Measurements from ENCODE around the gene SLC2A13.

Gene SLC2A13

DNA sequence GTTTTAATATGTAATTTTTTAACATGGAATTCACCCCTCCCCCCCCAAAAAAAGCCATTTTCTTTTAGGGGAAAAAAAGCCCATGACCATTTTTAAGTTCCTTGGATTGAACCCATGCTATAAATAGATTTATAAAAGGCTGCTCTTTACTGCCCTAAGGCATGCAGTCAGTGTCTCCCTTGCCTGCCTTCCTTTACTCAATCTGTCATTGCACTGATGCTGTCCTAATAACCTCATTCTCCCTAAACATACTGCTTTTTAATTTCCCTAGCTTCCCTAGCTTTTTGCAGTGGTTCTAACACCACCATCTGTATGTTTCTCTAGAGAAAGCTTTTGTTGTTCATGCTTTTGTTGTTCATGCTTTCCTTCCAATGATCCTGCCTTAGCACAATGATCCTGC is 83.0 kb downstream of the SLC2A13 start:
- DNase-seq (ENCODE audit: low read depth, low spot score): no peak
- no peaks in the 10 kb centered on the region for H3K9me3 ChIP-seq (ENCODE audit: control insufficient read depth, insufficient read depth, low read length)
- no peaks in the 10 kb centered on the region for H3K4me1 ChIP-seq (ENCODE audit: control insufficient read depth, insufficient read depth, low read length)
- H3K4me3 ChIP-seq (ENCODE audit: low read length): no peak overlapping the region
- no peaks in the 10 kb centered on the region for H3K27me3 ChIP-seq (ENCODE audit: control insufficient read depth, insufficient read depth, low read length)
- no peak overlapping the region for H3K27ac ChIP-seq (ENCODE audit: low read length)
- H3K36me3 ChIP-seq (ENCODE audit: control insufficient read depth, insufficient read depth, low read length): no peaks in the 10 kb centered on the region

DNA sequence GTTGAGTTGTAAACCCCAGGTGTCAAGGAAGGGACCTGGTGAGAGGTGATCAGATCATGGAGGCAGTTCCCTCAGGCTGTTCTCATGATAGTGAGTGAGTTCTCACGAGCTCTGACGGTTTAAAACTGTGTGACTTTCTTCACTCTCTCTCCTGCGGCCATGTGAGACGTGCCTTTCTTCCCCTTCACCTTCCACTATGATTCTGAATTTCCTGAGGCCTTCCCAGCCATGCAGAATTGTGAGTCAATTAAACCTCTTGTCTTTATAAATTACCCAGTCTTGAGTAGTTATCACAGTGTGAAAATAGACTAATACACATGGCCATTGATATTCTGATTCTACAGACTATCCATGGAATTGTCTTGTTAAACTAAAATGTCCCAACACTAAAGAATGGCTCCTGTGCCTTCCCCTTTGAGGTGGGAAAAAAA is 85.6 kb downstream of the SLC2A13 start:
- no peak overlapping the region for H3K4me3 ChIP-seq (ENCODE audit: low read length)
- H3K4me1 ChIP-seq (ENCODE audit: control insufficient read depth, insufficient read depth, low read length): peaks cover 1% of the 10 kb centered on the region; the same call in 1 of the 2 replicates
- no peaks in the 10 kb centered on the region for H3K27me3 ChIP-seq (ENCODE audit: control insufficient read depth, insufficient read depth, low read length)
- H3K27ac ChIP-seq (ENCODE audit: low read length): no peak overlapping the region
- no peak for DNase-seq (ENCODE audit: low read depth, low spot score)
- no peaks in the 10 kb centered on the region for H3K9me3 ChIP-seq (ENCODE audit: control insufficient read depth, insufficient read depth, low read length)
- WGBS (ENCODE audit: insufficient coverage, insufficient read length): no CpG with 5 or more reads among the region's 4 CpGs
- H3K36me3 ChIP-seq (ENCODE audit: control insufficient read depth, insufficient read depth, low read length): no peaks in the 10 kb centered on the region

DNA sequence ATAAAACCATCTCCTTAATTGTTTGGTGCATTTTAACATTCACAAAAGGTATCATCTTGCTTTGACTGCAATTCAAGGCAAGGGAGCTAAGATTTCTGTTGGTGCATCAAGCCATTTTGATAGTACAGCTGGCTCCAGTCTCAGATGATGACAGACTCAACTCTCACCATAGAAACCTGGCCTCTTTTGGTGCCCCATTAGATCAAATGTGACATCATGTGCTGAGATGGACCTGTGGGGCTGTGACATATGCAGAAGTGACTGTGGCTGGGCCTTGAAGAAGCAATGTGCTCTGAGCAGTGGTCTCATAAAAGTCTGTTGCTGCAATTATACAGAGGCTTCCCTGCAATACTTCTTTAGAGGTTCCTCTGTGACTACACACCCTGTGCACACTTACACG is 88.4 kb downstream of the SLC2A13 start:
- no peak for DNase-seq (ENCODE audit: low read depth, low spot score)
- Histone ChIP-seq H3K9me3 (ENCODE audit: control insufficient read depth, insufficient read depth, low read length) (no peaks in the 10 kb centered on the region), H3K4me1 (ENCODE audit: control insufficient read depth, insufficient read depth, low read length) (peaks cover 1% of the 10 kb centered on the region; the same call in 1 of the 2 replicates), H3K36me3 (ENCODE audit: control insufficient read depth, insufficient read depth, low read length) (no peaks in the 10 kb centered on the region), H3K27me3 (ENCODE audit: control insufficient read depth, insufficient read depth, low read length) (no peaks in the 10 kb centered on the region), H3K27ac (ENCODE audit: low read length) (no peak overlapping the region), H3K4me3 (ENCODE audit: low read length) (no peak overlapping the region)
- no CpG with 5 or more reads among the region's 1 CpG for WGBS (ENCODE audit: insufficient coverage, insufficient read length)

DNA sequence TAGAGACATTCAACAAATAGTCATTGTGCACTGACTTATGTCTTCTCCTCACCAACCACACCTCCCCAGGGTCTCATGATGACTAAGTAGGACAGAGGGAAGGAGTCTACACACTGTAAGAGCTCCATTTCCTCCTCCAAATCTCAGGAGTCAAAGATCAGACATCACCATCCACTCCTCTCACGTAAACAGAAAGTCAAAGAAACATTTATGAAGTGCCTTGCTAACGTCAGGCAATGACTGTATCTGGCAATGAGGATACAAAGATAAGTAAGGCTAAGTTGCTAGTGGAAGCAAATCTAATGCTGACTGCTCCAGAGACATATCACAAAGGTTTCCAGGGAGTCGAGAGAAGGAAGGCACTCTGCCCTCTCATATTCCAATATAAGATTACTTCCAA is 88.9 kb downstream of the SLC2A13 start:
- Histone ChIP-seq H3K4me1 (ENCODE audit: control insufficient read depth, insufficient read depth, low read length) (peaks cover 1% of the 10 kb centered on the region; the same call in 1 of the 2 replicates), H3K36me3 (ENCODE audit: control insufficient read depth, insufficient read depth, low read length) (no peaks in the 10 kb centered on the region), H3K9me3 (ENCODE audit: control insufficient read depth, insufficient read depth, low read length) (no peaks in the 10 kb centered on the region), H3K27ac (ENCODE audit: low read length) (no peak overlapping the region), H3K27me3 (ENCODE audit: control insufficient read depth, insufficient read depth, low read length) (no peaks in the 10 kb centered on the region), H3K4me3 (ENCODE audit: low read length) (no peak overlapping the region)
- no CpG with 5 or more reads among the region's 3 CpGs for WGBS (ENCODE audit: insufficient coverage, insufficient read length)
- no peak for DNase-seq (ENCODE audit: low read depth, low spot score)

DNA sequence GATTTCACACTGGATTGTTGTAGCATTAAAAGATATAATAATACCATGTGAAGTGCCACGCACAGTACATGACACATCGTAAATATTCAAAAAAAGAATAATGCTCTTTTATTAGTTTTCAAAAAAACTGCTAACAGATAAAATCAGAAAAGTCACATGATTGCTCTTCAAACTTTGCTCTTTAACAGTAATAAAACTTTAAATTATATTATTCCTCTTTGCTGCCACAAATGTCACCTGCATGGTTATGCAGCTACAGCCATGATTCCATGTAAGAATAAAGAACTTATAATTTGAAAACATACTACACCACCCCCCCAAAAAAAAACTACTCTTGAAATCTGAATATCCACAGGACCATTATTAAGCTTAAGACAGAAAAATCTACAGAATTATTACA is 90.0 kb downstream of the SLC2A13 start:
- Histone ChIP-seq H3K9me3 (ENCODE audit: control insufficient read depth, insufficient read depth, low read length) (no peaks in the 10 kb centered on the region), H3K36me3 (ENCODE audit: control insufficient read depth, insufficient read depth, low read length) (no peaks in the 10 kb centered on the region), H3K27me3 (ENCODE audit: control insufficient read depth, insufficient read depth, low read length) (no peaks in the 10 kb centered on the region), H3K4me3 (ENCODE audit: low read length) (no peak overlapping the region), H3K27ac (ENCODE audit: low read length) (no peak overlapping the region), H3K4me1 (ENCODE audit: control insufficient read depth, insufficient read depth, low read length) (peaks cover 5% of the 10 kb centered on the region; the same call in 1 of the 2 replicates)
- WGBS (ENCODE audit: insufficient coverage, insufficient read length): no CpG with 5 or more reads among the region's 2 CpGs
- no peak for DNase-seq (ENCODE audit: low read depth, low spot score)

DNA sequence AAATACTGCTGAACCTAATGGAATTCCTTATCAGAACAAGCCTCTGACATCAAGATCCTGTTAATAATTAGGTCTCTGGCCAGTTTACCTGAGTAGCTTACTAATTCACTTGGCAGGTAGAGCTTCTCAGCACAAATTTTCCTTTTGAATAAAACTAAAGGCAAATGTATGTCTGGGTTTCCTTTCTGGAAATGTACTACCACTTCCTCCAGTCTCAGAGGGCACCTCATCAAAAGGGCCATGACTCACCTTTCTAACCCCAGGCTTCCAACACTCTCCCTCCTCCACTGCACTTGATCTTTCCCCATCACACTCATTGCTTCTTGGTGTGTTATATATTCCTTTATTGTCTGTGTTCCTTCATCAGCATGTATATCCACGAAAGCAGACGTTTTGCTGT is 90.5 kb downstream of the SLC2A13 start:
- no peaks in the 10 kb centered on the region for H3K27me3 ChIP-seq (ENCODE audit: control insufficient read depth, insufficient read depth, low read length)
- no peak for DNase-seq (ENCODE audit: low read depth, low spot score)
- H3K27ac ChIP-seq (ENCODE audit: low read length): no peak overlapping the region
- no peaks in the 10 kb centered on the region for H3K9me3 ChIP-seq (ENCODE audit: control insufficient read depth, insufficient read depth, low read length)
- no peaks in the 10 kb centered on the region for H3K36me3 ChIP-seq (ENCODE audit: control insufficient read depth, insufficient read depth, low read length)
- no CpG with 5 or more reads among the region's 2 CpGs for WGBS (ENCODE audit: insufficient coverage, insufficient read length)
- no peak overlapping the region for H3K4me3 ChIP-seq (ENCODE audit: low read length)
- H3K4me1 ChIP-seq (ENCODE audit: control insufficient read depth, insufficient read depth, low read length): peaks cover 5% of the 10 kb centered on the region; the same call in 1 of the 2 replicates

DNA sequence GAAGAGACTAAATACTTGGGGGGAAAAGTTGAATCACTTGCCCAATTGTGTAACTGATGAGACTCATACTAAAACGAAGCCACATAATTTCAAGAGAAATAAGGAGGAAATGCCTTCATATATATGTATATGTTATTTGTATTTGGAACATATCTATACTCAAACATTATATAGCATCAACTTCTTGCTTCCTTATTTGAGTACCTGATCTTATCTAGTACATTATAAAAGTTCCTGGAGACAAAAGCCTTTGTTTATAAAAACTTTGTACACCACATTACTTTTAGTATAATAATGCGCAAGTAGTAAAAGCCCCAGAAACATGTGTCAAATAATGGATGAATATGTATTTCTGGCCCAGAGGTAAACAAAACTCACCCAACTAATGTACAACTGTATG is 92.0 kb downstream of the SLC2A13 start:
- H3K4me1 ChIP-seq (ENCODE audit: control insufficient read depth, insufficient read depth, low read length): peaks cover 5% of the 10 kb centered on the region; the same call in 1 of the 2 replicates
- no peaks in the 10 kb centered on the region for H3K36me3 ChIP-seq (ENCODE audit: control insufficient read depth, insufficient read depth, low read length)
- no peak overlapping the region for H3K27ac ChIP-seq (ENCODE audit: low read length)
- no peak overlapping the region for H3K4me3 ChIP-seq (ENCODE audit: low read length)
- H3K9me3 ChIP-seq (ENCODE audit: control insufficient read depth, insufficient read depth, low read length): no peaks in the 10 kb centered on the region
- no peaks in the 10 kb centered on the region for H3K27me3 ChIP-seq (ENCODE audit: control insufficient read depth, insufficient read depth, low read length)
- no CpG with 5 or more reads among the region's 2 CpGs for WGBS (ENCODE audit: insufficient coverage, insufficient read length)
- no peak for DNase-seq (ENCODE audit: low read depth, low spot score)

DNA sequence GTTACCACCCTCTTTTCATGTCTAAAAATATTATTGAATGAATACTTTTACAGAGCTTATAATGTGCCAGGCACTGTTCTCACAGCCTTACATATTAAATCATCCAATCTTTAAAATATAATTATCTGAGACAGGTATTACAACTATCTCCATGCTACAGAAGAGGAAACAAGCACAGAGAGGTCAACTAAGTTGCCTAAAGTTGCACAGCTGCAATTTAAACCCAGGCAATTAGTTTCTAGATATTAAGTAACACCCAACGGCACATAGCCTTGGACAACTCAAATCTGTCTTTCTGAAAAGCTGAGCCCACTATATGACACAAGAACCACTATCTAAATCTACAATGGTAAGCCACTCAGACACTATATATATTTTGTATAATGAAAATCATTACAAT is 92.6 kb downstream of the SLC2A13 start:
- Histone ChIP-seq H3K4me1 (ENCODE audit: control insufficient read depth, insufficient read depth, low read length) (peaks cover 5% of the 10 kb centered on the region; the same call in 1 of the 2 replicates), H3K9me3 (ENCODE audit: control insufficient read depth, insufficient read depth, low read length) (no peaks in the 10 kb centered on the region), H3K4me3 (ENCODE audit: low read length) (no peak overlapping the region), H3K27me3 (ENCODE audit: control insufficient read depth, insufficient read depth, low read length) (no peaks in the 10 kb centered on the region), H3K36me3 (ENCODE audit: control insufficient read depth, insufficient read depth, low read length) (no peaks in the 10 kb centered on the region), H3K27ac (ENCODE audit: low read length) (no peak overlapping the region)
- WGBS (ENCODE audit: insufficient coverage, insufficient read length): no CpG with 5 or more reads among the region's 1 CpG
- DNase-seq (ENCODE audit: low read depth, low spot score): no peak

DNA sequence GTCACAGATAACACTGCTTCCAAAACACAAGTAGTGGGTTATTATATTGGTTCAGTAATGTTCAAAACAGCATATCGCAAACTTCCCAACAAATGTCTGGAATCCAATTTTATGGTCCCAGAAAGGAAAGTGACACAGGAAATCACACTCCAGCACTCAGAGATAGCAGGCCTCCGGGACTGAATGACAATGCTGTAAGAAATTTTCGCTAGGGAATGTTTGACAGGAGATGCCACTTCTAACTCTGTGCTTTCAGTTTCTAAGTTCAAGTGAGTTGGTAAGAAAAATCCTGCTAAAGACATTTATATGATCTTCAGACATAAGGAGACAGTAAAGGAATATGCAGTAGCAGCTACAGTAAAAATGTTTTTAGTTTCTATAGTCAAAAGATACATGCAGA is 93.2 kb downstream of the SLC2A13 start:
- H3K36me3 ChIP-seq (ENCODE audit: control insufficient read depth, insufficient read depth, low read length): no peaks in the 10 kb centered on the region
- DNase-seq (ENCODE audit: low read depth, low spot score): no peak
- H3K4me3 ChIP-seq (ENCODE audit: low read length): no peak overlapping the region
- whole genome bisulfite sequencing (ENCODE audit: insufficient coverage, insufficient read length): no CpG with 5 or more reads among the region's 3 CpGs
- H3K4me1 ChIP-seq (ENCODE audit: control insufficient read depth, insufficient read depth, low read length): peaks cover 5% of the 10 kb centered on the region; the same call in 1 of the 2 replicates
- no peaks in the 10 kb centered on the region for H3K27me3 ChIP-seq (ENCODE audit: control insufficient read depth, insufficient read depth, low read length)
- H3K27ac ChIP-seq (ENCODE audit: low read length): no peak overlapping the region
- H3K9me3 ChIP-seq (ENCODE audit: control insufficient read depth, insufficient read depth, low read length): no peaks in the 10 kb centered on the region

DNA sequence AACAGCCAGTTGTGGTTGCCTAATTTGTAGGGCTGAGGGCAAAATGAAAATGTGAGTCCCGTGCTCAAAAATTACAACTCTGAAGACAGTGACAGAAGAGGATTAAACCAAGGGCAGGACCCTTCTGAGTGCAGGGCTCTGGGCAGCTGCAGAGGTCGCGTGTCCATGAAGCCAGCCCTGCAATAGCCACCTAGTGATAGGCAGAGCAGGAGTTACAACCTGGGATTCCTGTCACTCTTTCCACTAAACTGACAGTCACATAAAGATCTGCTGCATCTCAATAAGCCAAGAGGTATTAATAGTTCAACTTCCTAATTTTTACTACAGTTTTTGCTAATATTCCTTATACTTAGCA is 94.1 kb downstream of the SLC2A13 start:
- no peak overlapping the region for H3K4me3 ChIP-seq (ENCODE audit: low read length)
- no peaks in the 10 kb centered on the region for H3K36me3 ChIP-seq (ENCODE audit: control insufficient read depth, insufficient read depth, low read length)
- no peaks in the 10 kb centered on the region for H3K27me3 ChIP-seq (ENCODE audit: control insufficient read depth, insufficient read depth, low read length)
- H3K9me3 ChIP-seq (ENCODE audit: control insufficient read depth, insufficient read depth, low read length): no peaks in the 10 kb centered on the region
- peaks cover 4% of the 10 kb centered on the region; the same call in 1 of the 2 replicates for H3K4me1 ChIP-seq (ENCODE audit: control insufficient read depth, insufficient read depth, low read length)
- no peak for DNase-seq (ENCODE audit: low read depth, low spot score)
- H3K27ac ChIP-seq (ENCODE audit: low read length): no peak overlapping the region
- no CpG with 5 or more reads among the region's 3 CpGs for WGBS (ENCODE audit: insufficient coverage, insufficient read length)

DNA sequence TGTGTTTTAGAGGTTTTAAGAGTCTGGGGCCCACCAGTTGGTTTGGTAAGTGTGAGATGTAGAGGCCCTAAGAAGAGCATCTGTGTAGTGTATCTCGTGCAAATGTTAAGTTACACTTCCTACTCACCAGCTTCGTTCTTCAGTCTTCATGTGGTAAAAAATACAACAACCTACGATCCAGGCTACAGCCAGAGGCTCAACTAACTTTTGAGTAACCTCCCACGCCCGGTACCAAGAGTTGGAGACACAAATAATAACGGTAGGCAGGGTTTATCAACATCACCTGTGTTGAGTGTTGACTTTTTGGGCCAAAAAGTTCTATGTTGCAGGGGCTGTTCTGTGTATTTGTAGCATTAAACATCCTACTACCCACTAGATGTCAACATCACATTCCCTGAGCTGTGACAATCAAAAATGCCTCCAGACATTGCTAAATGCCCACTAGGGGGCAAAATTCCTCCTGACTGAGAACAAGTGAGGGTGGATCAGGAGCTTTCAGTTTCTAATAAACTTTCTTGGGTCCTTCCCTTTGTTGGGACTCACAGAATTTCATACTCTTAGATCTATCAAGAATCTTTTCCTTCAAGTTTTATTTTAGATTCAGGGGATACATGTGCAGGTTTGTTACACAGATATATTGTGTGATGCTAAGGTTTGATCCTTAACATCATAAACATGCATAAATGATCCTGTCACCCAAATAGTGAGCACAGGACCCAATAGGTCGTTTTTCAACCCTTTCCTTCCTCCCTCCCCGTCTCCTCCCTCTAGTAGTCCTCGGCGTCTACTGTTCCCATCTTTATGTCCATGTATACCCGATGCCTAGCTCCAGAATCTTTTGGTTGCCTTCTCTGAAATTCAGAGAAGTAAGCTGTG is 94.7 kb downstream of the SLC2A13 start:
- no peaks in the 10 kb centered on the region for H3K27me3 ChIP-seq (ENCODE audit: control insufficient read depth, insufficient read depth, low read length)
- H3K9me3 ChIP-seq (ENCODE audit: control insufficient read depth, insufficient read depth, low read length): no peaks in the 10 kb centered on the region
- no peaks in the 10 kb centered on the region for H3K36me3 ChIP-seq (ENCODE audit: control insufficient read depth, insufficient read depth, low read length)
- H3K4me3 ChIP-seq (ENCODE audit: low read length): no peak overlapping the region
- WGBS (ENCODE audit: insufficient coverage, insufficient read length): no CpG with 5 or more reads among the region's 11 CpGs
- no peak overlapping the region for H3K27ac ChIP-seq (ENCODE audit: low read length)
- no peak for DNase-seq (ENCODE audit: low read depth, low spot score)
- peaks cover 4% of the 10 kb centered on the region; the same call in 1 of the 2 replicates for H3K4me1 ChIP-seq (ENCODE audit: control insufficient read depth, insufficient read depth, low read length)

Data from iPS DF 6.9 (cell line).